COLO829 (cell line): ENCODE data around the gene ID2.

Experiments used
- DNase-seq: peaks from one replicate; pipeline ENCODE4 v3.0.0; 2012; ENCODE audit warnings: low spot score

ID2 gene

GRCh38 chr2:8670580-8670979, 11.3 kb upstream of the ID2 start:
- no peak for DNase-seq

- no peak for DNase-seq
Observed at GRCh38 chr2:8671176-8671575, 10.7 kb upstream of the ID2 start.

DNA sequence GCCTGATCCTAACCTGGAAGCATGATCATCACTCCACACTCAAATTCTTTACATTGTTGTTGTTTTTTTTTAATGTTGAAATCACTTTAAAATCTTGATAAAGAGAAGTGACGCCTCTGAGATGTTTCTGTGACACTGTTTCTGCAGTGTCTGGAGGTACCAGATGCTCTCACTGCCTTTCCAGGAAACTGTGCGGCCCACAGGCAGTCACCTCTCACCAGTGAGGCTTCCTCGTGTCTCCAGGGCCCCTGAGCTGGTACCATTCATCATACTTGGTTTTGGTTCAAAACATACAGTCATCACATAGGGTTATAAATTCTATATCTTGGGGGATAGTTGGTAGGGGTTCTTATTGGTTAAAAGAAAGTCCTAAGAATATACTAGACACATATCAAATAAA, 10.1 kb upstream of the ID2 start:
- DNase-seq, result no peak

DNA sequence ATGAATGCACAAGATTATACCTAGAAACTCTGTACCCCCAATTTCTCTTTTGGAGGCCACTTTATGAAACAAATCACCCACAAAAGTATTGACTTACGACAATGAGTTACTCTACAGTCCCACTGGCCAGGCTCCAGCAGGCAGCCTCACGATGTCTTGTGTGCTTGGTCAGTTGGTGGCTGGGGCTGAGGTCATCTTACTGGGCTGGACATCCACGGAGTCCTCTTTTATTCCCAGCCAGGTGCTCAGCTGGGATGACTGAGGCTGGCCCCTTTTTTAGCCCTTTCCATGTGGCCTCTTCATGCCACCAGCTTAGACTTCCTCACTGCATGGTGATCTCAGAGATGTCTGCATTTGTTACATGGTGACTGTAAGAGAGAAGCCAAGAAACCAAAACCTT, 8.9 kb upstream of the ID2 start:
- no peak for DNase-seq

GRCh38 chr2:8673381-8673780, 8.5 kb upstream of the ID2 start:
- DNase-seq, result no peak

- DNase-seq, result no peak
Observed at GRCh38 chr2:8674420-8675009, 7.3 kb upstream of the ID2 start.

GRCh38 chr2:8675543-8675942, 6.3 kb upstream of the ID2 start:
- no peak for DNase-seq

- DNase-seq, result no peak
Observed at GRCh38 chr2:8676191-8676920, 5.5 kb upstream of the ID2 start.

GRCh38 chr2:8676921-8677645, 4.8 kb upstream of the ID2 start:
- DNase-seq, result no peak

- DNase-seq, result no peak
Observed at GRCh38 chr2:8677646-8678592, 3.9 kb upstream of the ID2 start.

DNA sequence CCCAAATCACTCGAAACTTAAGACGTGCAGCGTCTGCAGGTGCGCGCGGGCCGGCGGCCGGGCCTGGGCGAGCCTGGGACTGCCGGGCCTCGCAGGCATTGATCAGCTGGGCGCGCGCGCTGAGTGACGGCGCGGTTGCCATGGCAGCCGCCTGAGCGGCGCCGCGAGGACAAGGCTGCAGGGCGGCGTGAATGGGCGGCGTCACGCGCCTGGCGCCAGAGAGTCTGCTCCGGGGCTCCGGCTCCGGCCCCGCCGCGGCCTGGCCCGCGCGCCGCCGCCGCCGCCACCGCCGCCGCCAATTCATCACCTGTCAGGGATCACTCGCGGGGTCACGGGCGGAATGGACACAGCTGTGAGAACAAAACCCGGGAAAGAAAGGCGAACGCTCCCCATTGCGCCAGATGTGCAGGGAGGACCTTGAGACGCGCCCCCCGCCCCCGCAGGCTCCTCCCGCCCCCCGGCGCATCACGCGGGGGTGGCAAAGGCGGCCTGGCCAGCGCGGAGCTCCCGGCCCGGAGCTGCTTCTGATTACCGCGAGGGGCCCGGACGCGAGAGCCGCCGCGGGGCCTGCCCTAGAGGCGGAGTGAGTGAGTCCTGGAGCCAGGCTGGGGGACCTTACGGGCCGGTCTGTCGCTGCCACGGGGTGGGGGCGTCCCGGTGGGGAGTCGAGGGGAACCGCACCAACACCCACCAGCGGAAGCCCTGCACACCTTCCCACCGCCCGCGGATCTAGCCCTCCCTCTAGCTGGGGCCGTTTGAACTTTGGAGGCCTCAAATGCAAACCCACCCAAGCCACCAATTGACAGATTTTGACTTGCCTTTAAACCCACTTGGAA, 2.9 kb upstream of the ID2 start:
- peak; percentile 81 for DNase-seq

GRCh38 chr2:8679567-8679826, 2.4 kb upstream of the ID2 start:
- DNase-seq, result no peak

GRCh38 chr2:8679827-8680731, 1.8 kb upstream of the ID2 start:
- DNase-seq, result no peak

DNA sequence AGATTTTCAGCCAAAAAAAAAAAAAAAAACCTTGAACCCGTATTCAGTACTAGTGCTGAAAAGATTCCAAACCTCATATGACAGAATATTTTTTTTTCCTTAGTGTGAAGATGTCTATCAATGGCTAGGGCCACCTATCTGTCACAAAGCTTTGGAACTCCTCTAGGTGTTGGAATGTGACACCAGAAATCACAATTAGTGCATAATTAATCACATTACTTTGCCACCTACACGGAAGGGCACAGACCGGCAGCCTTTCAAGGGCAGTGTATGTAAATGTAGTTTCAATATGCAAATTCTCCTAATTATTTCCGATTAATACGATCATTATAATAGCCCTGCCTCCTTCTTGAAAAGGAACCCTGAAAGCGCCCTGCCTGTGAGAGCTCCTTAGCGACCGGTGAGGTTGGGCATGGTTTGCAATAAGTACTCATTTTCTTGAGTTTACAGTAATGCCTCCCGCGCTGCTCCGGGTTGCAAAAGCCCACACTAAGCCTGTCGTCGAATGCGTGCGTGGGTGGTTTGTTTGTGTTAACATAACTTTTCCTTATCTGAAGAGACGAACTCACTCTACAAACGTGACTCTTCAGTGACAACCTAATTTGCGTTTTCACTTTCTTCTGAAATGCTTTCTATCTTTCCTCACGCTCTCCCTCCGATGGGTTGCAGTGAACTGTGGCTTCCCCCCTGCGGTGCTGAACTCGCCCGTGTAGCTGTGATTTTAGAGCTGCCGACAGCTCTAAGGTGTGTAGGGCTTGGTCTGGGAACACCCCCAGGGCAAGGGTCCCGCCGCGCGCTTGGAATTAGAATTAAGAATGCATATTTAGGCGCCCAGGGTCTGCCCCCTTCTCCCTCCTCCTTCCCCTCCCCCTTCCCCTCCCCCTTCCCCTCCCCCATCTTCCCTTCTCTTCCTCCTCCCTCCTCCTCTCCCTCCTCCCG, 765 bp upstream of the ID2 start:
- DNase-seq, result peak; percentile 48

- DNase-seq, result no peak
Observed at GRCh38 chr2:8682719-8683667, 1.1 kb downstream of the ID2 start.

DNA sequence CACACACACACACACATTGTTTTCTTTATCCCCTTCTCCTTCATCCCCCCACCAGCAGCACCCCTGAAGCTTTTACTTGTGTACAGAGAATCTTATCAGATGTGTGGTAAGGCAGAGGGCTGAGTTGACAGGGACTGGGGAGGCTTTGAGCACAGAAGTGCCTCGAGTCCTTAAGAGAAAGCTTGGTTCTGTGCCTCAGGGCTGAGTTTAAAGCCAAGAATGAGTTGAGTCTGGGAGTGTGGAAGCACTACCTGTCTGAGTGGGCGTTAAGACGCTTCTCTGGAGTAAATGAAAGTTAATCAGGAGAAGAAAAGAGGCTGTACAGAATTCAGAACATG, 2.7 kb downstream of the ID2 start:
- no peak for DNase-seq

GRCh38 chr2:8684878-8685696, 3.2 kb downstream of the ID2 start:
- no peak for DNase-seq
